ENCODE data around the gene USP7.
A peak's percentile ranks its signal among the peaks of the same experiment; 100 is the strongest.
"Not testable (repeated sequence)": the region's sequence is repeated elsewhere in the genome, so short reads cannot be mapped to it uniquely, and the experiment has no call there.

The USP7 gene

GRCh38 chr16:8963821-8964441 lies at the start of gene USP7:
USP7 (minus strand) TSS chr16:8963906; CDS start chr16:8963285, 621 bp downstream.
- DNase-seq (ENCODE audit: low read depth) = peak; percentile 91

GRCh38 chr16:9013508-9013864 lies 49.8 kb upstream of the USP7 start:
- DNase-seq (ENCODE audit: low read depth) = no peak

GRCh38 chr16:9012848-9013507 lies 49.3 kb upstream of the USP7 start:
- DNase-seq (ENCODE audit: low read depth) = no peak

GRCh38 chr16:9012330-9012729 lies 48.6 kb upstream of the USP7 start:
- DNase-seq (ENCODE audit: low read depth) = no peak

- DNase-seq (ENCODE audit: low read depth) = peak; percentile 77
Measured at GRCh38 chr16:9008601-9009260, 45.0 kb upstream of the USP7 start.

- DNase-seq (ENCODE audit: low read depth) = no peak
Measured at GRCh38 chr16:9007177-9007794, 43.6 kb upstream of the USP7 start.

GRCh38 chr16:9004183-9004582 lies 40.5 kb upstream of the USP7 start:
- no peak for DNase-seq (ENCODE audit: low read depth)

- DNase-seq (ENCODE audit: low read depth) = no peak
Measured at GRCh38 chr16:9003763-9004162, 40.1 kb upstream of the USP7 start.

GRCh38 chr16:9003322-9003721 lies 39.6 kb upstream of the USP7 start:
- DNase-seq (ENCODE audit: low read depth) = no peak

- no peak for DNase-seq (ENCODE audit: low read depth)
Measured at GRCh38 chr16:9002042-9002441, 38.3 kb upstream of the USP7 start.

GRCh38 chr16:9000664-9001063 lies 37.0 kb upstream of the USP7 start:
- DNase-seq (ENCODE audit: low read depth) = no peak

- DNase-seq (ENCODE audit: low read depth) = no peak
Measured at GRCh38 chr16:8999800-9000199, 36.1 kb upstream of the USP7 start.

GRCh38 chr16:8998108-8998507 lies 34.4 kb upstream of the USP7 start:
- DNase-seq (ENCODE audit: low read depth) = peak; percentile 42

GRCh38 chr16:8996891-8997290 lies 33.2 kb upstream of the USP7 start:
- DNase-seq (ENCODE audit: low read depth) = no peak

- no peak for DNase-seq (ENCODE audit: low read depth)
Measured at GRCh38 chr16:8990445-8990844, 26.7 kb upstream of the USP7 start.

- no peak for DNase-seq (ENCODE audit: low read depth)
Measured at GRCh38 chr16:8989099-8989878, 25.6 kb upstream of the USP7 start.

GRCh38 chr16:8986818-8987191 lies 23.1 kb upstream of the USP7 start:
- no peak for DNase-seq (ENCODE audit: low read depth)

GRCh38 chr16:8986111-8986510 lies 22.4 kb upstream of the USP7 start:
- DNase-seq (ENCODE audit: low read depth) = no peak

GRCh38 chr16:8982816-8983215 lies 19.1 kb upstream of the USP7 start:
- no peak for DNase-seq (ENCODE audit: low read depth)

GRCh38 chr16:8981901-8982300 lies 18.2 kb upstream of the USP7 start:
- DNase-seq (ENCODE audit: low read depth) = not testable (repeated sequence)

- not testable (repeated sequence) for DNase-seq (ENCODE audit: low read depth)
Measured at GRCh38 chr16:8976189-8976588, 12.5 kb upstream of the USP7 start.

GRCh38 chr16:8975039-8975438 lies 11.3 kb upstream of the USP7 start:
- DNase-seq (ENCODE audit: low read depth) = no peak

All from ELR (cell line).